Activated CD4-positive, CD25-positive, alpha-beta regulatory T cell treated with anti-CD3 and anti-CD28 coated beads, Interleukin-2, amount 50 U/mL, for 24 hours (primary cell): ENCODE measurements around the gene DOCK9.
"Not testable (repeated sequence)": the region's sequence is repeated elsewhere in the genome, so short reads cannot be mapped to it uniquely, and the experiment has no call there.

Source experiments
- ATAC-seq, 2 donors: fragments of 150-1000 bp; cut with Tn5 transposase; one replicate each; pipeline ENCODE4 v1.10.0; 2021; ENCODE audit warnings: mild to moderate bottlenecking in 1 of 2, moderate library complexity in 1 of 2

Gene DOCK9

DNA sequence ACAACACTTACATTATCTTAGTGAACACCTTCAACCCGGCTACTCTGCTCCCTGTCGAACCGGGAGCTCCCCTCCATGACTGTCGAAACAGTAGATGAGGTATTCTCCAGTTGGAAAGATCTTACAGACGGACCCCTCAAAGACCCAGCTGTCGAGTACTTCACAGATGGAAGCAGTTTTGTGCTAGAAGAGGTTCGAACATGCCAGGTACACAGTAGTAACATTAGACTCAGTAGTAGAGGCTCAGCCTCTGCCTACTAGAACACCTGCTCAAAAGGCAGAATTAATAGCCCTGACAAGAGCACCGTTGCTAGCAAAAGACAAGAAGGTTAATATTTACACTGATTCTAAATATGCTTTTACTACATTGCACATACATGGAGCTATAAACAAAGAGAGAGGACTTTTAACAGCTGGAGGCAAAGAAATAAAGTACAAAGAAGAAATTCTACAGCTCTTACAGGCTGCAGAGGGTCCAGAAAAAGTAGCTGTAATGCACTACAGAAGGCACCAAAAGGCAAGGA, 211.8 kb downstream of the DOCK9 start:
- ATAC-seq = no peak

DNA sequence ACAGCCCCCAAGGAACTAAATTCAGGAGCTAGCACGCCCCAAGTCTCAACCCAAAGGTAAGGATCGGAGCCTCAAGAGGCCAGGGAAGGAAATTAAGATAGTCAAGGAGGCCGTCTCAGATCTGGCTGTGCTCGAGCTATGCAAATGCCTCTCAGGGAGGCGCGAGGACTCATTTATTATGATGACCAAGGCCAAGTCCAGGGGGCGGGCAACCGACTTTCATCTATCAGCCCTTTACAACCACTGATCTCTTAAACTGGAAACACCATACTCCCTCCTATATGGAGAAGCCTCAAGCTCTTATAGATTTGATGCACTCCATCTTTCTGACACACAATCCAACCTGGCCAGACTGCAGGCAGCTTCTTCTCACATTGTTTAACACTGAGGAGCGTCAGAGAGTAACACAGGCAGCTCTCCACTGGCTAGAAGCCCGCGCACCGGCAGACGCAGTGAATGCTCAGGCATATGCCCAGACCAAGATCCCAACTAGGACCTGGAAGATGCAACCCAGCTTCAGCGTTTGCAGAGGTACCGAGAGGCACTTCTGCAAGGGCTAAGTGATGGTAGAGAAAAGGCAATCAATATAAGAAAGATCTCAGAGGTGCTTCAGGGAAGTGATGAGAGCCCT, 215.8 kb downstream of the DOCK9 start:
- ATAC-seq = no peak

DNA sequence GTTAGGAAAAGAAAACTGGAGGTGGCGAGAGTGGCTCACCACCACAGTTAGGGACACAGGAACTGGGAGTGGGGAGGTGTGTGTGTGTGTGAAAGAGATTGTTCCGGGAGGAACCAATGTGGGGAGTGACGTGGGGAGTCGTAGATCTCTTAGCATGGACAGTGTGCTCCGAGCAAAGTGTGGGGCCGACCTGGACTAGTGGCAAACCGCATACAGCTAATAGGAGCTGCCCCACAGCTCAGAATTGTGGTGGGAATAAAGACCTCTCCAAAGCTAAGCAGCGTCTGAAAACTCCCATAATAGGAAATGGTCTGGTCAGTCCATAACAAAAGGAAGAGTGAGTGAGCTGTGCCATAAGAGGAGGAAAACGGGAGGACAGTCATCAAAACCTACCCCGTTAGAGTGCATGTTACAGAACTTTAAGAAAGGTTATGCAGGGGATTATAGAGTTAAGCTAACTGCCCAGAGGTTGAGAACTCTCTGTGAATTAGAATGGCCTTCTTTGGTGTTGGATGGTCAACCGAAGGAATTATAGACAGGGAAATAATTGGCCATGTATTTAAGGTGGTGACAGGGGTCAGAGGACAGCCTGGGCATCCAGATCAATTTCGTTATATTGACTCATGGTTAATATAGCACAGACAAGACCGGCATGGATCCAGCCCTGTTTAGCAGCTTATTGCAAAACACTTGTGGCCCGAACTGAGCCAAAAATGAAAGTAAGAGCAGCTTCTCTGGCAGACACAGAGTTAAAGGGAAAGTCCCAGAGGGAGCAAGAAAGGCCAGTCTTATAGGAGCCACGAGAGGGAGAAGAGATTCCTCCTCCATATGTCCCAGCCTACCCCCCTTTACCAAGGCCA, 216.5 kb downstream of the DOCK9 start:
- ATAC-seq = no peak

DNA sequence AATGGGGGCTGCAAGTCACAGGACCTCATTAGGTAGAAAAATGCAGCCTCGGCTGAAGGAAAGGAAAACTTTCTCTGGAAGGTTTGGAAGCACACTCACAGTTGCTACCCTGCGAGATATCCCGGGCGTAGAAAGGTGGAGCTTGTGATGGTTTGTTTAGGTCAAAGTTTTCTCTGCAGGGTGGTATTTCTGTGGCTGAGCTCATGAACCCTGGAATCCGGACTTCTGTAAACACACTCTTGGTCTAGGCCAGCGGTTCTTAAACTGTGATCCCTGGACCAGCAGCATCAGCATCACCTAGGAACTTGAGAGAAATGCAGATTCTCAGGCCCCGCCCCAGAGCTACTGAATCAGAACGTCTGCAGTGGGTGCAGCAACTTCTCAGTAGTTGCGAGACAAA, 222.1 kb downstream of the DOCK9 start:
- no peak for ATAC-seq

DNA sequence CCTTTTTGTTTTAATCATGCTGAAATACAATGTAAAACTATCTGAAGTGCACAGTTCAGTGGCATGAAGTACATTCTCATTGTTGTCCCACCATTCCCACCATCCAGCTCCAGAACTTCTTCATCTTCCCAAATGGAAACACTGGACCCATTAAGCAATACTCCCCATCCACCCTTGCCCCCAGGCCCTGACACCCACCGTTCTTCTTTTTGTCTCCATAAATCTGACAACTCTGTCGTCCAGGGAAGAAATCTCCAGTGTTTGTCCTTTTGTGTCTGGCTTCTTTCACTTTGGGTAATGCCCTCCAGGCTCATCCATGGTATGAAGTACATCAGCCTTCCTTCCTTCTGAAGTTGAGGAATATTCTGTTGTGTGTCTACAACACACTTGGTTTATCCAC, 222.7 kb downstream of the DOCK9 start:
- ATAC-seq = no peak

DNA sequence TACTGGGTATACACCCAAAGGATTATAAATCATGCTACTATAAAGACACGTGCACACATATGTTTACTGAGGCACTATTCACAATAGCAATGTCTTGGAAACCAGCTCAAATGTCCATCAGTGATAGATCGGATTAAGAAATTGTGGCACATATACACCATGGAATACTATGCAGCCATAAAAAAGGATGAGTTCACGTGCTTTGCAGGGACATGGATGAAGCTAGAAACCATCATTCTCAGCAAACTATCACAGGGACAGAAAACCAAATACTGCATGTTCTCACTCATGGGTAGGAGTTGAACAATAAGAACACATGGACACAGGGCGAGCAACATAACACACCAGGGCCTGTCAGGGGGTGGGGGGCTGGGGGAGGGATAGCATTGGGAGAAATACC, 223.4 kb downstream of the DOCK9 start:
- ATAC-seq = not testable (repeated sequence)

DNA sequence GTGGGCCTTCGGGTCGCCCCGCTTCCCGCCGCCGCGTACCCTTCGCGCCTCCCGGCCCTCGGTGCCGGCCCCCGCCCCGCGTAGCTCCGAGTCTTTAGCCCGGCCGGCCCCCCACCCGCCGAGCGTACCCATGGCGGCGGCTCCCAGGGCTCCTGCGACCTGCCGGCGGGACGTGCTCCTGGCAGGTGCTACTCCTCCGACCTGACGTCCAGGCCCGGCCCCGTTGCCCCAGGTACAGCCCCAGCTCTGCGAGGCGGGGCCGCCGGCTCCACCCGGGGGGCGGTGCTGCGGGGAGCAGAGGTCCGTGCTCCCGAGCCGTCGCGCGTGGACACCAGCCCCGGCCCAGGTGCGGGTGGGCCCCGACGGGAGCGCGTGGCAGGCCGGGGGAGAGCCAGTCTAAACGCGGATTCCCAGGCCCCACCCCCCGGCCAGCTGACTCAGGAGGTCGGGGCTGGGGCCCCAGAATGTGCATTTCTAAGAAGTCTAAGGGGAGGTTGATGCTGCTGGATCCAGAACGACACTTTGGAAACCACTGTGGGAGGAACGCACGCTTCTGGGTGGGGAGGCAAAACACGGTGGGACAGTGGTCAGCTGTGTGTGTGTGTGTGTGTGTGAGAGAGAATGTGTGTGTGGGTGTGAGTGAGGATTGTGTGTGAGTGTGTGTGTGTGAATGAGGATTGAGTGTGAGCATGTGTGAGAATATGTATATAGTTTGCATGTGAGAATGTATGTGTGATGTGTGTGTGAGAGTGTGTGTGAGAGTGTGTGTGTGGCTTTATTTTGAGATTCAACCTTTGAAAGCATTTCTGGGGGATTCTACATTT, 225.2 kb downstream of the DOCK9 start, which contains the start of gene SLC15A1:
Gene SLC15A1 (minus strand): TSS at position 206 of the 824 bp plus-strand sequence. CDS start 74 bp downstream, at position 132.
- ATAC-seq = no peak

DNA sequence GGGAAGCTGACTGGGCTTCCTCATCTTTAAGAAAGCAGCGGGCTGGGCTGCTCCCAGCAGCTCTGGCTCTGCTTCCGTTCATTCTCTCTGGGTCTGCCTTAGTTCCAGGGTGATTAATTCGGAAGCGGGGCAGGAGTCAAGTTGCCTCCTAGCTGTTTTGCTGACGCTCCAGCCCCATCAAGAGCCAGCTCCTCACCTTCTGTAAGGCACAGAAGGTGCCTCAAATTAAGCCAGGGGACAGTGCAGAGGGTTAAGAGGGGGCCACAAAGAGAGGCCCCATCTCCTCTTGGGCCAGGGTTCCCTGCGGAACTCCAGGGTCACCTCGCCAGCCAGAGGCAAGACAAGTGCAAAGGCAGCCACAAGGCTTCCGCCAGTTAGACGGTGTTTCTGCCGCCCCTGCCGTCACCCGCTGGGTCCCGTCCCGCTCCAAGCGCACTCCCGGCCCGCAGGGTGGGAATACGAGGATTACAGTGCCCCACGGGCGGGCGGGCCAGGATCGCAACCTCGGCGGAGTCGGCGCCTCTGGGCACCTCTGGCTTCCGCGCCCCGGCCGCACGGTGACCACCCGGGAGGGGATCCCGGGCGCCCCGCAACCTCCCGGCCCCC, 225.9 kb downstream of the DOCK9 start:
- no peak for ATAC-seq

DNA sequence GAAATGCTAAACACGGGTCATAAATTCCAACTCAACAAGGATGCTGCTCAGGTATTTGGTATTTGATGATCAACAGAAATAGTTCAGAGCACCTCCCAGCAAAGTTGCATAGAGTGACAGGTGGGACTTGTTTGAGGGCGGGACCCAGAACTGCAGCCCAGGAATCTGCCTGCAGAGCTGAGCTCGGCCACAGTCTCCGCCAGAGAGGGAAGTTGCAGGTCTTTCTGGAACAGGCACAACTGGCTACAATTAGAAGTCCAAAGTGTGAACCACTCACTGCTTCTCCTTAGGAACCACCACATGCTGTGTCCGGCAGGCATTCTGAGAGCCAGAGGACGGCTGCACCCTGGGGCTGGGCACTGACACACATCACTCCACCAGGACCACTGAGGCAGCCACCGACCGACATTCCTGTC, 226.5 kb downstream of the DOCK9 start:
- no peak for ATAC-seq

DNA sequence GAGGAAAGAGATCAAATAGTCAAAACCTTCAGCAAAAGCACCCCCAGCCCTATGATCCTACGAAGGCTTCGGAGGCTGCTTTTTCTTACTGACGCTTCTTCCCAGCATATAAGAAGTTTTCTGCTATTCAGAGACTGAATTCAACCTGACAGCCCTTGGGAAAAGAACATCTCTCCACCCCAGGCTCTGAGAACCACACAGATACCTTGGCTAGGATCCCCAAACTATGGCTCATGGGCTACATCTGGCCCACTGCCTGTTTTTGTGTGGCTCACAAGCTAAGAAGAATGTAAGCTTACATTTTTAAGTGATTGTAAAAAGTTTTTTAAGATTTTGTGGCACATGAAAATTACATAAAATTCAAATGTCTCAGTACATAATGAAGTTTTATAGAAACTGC, 228.4 kb downstream of the DOCK9 start:
- ATAC-seq = no peak

DNA sequence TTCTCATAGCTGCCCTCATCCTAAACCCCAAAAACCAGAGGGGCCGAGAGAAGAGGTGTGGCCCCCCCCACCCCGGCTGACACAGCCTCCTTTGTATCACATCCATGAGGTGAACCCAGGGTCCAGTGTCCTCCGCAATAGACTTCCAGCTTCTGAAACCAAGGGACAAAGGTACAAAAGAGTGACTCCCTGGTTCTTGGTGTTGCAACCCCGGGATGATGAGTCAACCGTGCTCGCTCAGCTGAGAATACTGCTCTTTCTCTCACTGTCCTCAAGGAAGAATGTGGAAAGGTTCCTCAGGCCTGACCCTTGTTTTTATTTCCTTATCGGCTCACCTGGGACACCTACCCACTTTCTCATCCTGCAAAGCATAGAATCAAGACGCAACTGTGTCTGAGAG, 230.9 kb downstream of the DOCK9 start:
- ATAC-seq = no peak
